GM12874 (cell line): ENCODE data around the gene RAPGEF4.

Experiments
- CTCF ChIP-seq: IDR thresholded peaks from 2 replicates; pipeline ENCODE4 v1.5.1; 2011; ENCODE audit warnings: low read depth, mild to moderate bottlenecking, control low read depth, low read length, moderate library complexity; ENCODE audit not compliant: insufficient read depth

The RAPGEF4 gene

DNA sequence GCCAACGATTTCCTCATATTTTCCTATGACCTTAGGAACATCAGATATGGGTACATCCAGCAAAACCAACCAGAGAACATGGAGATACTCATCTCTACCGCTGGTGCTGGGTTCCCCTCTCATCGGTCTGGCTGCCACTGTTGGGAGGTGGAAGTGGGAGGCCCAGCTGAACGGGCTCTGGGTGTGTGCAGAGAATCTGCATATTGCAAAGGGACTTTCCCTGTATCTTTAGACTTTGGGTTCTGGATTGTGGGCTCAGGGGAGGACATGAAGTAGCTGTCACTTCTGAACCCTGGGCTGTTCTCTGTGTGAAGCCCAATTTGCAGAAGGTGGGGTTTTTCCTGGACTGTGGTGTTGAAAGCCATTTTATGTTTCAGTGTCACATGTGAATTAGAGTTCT is 30.0 kb downstream of the RAPGEF4 start:
- no peak for TF ChIP-seq CTCF

GRCh38 chr2:172768401-172768800 is 32.8 kb downstream of the RAPGEF4 start:
- TF ChIP-seq CTCF = no peak

GRCh38 chr2:172769879-172770278 is 34.2 kb downstream of the RAPGEF4 start:
- TF ChIP-seq CTCF = no peak

DNA sequence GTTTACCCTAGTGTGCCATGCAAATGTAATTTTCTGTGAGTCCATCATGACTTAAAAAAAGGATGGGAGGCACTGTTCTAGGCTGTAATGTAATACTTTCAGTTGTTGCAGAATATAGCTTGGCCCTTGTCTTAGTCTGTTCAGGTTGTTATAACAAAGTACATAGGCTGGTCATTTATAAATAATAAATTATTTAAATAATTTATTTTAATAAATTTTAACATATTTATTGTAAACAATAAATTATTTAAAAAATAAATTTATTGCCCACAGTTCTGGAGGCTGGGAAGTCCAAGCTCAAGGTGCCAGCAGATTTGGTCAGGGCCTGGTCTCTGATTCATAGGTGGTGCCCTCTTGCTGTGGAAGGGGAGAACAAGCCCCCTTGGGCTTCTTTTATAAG is 35.2 kb downstream of the RAPGEF4 start:
- no peak for TF ChIP-seq CTCF

- TF ChIP-seq CTCF = no peak
Observed at GRCh38 chr2:172772633-172773032, 37.0 kb downstream of the RAPGEF4 start.

DNA sequence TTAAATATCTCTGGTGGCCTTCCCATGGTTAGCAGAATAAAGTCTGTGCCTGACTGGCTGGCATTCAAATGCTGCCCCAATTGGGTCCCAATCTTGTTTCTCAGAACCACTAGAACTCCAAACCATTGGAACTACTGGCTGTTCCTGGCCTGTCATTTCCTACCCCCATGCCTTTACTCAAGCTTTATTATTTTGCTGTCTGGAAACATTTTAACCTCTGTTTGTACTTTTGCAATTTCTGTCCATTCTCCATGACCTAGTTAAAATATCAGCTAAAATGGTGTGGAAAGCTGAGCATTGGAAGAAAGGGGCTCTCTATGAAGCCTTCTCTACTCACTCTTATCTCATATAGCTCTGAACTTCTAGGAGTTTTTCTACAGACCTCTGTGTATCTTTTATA is 38.7 kb downstream of the RAPGEF4 start:
- TF ChIP-seq CTCF = no peak

GRCh38 chr2:172775319-172775718 is 39.7 kb downstream of the RAPGEF4 start:
- no peak for TF ChIP-seq CTCF

GRCh38 chr2:172777431-172777830 is 41.8 kb downstream of the RAPGEF4 start:
- no peak for TF ChIP-seq CTCF
